Subcutaneous preadipocyte (primary cell): ENCODE data around the gene DGCR2. TPM values are rescaled to one million over a fixed set of nuclear protein-coding genes. Genes with fewer than 3 reads are reported as not detected.

Experiments
- small RNA-seq: library from RNA; depleted of rRNA; stranded (forward); fragments of <200 nt; gene quantifications from one replicate; pipeline ENCODE3, GENCODE V24; 2012
- total RNA-seq: library from RNA; depleted of rRNA; stranded (reverse); fragments of >200 nt; gene quantifications from 2 replicates; pipeline ENCODE4 v1.2.3, GENCODE V29; 2012

Gene DGCR2, protein sequence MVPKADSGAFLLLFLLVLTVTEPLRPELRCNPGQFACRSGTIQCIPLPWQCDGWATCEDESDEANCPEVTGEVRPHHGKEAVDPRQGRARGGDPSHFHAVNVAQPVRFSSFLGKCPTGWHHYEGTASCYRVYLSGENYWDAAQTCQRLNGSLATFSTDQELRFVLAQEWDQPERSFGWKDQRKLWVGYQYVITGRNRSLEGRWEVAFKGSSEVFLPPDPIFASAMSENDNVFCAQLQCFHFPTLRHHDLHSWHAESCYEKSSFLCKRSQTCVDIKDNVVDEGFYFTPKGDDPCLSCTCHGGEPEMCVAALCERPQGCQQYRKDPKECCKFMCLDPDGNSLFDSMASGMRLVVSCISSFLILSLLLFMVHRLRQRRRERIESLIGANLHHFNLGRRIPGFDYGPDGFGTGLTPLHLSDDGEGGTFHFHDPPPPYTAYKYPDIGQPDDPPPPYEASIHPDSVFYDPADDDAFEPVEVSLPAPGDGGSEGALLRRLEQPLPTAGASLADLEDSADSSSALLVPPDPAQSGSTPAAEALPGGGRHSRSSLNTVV
- 40.4 and 43.2 TPM in 2 replicates for total RNA-seq

DNA sequence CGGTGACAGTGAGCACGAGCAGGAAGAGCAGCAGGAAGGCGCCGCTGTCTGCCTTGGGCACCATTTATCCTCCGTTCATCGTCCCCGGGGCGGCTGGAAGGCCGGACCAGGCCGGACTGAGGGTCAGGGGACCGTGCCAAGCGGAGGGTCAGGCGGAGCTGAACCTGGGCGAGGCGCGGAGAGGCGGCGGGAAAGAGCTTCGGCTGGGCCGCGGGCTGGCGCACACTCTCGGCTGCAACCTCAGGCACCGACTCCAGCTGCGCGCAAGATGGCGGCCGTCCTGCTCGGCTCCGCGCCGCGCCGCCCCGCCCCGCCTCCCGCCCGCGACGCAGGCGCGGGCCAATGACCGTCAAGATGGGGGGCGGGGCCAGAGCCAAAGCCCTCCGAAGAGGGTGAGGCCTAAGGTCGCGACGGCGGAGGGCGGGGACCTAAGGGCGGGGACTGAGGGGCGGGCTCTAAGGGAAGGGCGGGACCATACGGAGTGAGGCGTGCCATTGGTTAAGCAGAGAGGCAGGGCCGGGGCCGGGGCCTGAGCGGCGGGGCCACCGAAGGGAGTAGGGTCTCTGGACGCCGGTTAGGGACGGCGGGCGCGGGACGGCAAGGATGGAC lies at the start of gene DGCR2:
Gene DGCR2 (minus strand): TSS at position 270 of the 609 bp plus-strand sequence. CDS start 206 bp downstream, at position 64.

DNA sequence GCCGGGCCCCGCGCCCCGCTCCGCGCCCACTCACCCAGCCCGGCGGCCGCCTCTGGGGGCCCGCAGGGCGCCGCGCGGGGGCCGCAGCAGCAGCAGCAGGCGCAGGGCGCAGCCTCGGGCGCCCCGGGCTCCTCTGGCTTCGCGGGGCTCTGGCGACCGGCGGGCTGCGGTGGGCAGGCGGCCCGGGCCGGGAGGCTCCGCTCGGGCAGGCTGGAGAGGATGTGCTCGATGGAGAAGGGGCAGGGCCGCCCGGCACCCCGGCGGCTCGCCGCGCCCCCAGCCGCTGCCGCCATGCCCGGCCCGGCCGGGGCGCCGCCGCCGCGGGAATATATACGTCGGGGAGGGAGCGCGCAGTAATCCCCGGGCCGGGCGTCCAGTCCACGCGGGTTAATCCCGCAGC lies 27.8 kb upstream of the DGCR2 start, which contains the start of gene GSC2:
Gene GSC2 (minus strand): TSS at position 302 of the 400 bp plus-strand sequence. CDS start 9 bp downstream, at position 293.

DNA sequence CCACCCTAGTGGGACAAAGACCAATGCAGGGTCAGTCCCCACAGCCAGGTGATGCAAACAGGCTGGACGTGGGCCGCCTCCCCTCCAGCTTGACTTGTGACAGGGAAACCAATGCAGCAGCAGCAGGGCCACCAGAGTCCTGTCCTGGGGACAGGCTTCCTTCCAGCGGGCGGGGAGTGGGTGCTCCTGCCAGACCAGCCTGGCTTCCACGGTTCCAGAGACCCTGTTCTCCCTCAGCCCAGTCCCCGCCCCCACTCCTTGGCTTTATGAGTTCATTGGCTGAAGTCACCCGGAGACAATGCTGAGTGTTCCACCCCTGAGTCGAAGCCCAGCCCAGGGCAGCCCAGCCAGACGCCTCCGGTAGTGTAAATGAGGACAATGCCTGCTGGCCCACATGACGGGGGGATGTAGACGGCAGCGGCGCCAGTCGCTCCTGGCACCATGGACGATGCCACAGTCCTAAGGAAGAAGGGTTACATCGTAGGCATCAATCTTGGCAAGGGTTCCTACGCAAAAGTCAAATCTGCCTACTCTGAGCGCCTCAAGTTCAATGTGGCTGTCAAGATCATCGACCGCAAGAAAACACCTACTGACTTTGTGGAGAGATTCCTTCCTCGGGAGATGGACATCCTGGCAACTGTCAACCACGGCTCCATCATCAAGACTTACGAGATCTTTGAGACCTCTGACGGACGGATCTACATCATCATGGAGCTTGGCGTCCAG lies 8.9 kb upstream of the DGCR2 start, which contains the start of gene TSSK2:
Gene TSSK2 (plus strand): TSS at position 350 of the 726 bp plus-strand sequence. CDS start 92 bp downstream, at position 442.

Small RNA genes lying within 50 kb of the gene (small RNA-seq; reads per million reads assigned to genes)
- gene RF00019, result not detected

Other genes starting within 250 kb of the DGCR2 start
- 0.59 and 1.8 TPM in 2 replicates for gene DGCR6, start 216.1 kb downstream of the DGCR2 start, total RNA-seq
- 0.20 and 0.37 TPM in 2 replicates for gene PRODH, start 186.1 kb downstream of the DGCR2 start, total RNA-seq
- not detected in 2 replicates for gene TSSK2, start 8.9 kb upstream of the DGCR2 start, total RNA-seq
- 15.8 and 16.5 TPM in 2 replicates for gene ESS2, start 22.2 kb upstream of the DGCR2 start, total RNA-seq
- not detected in 2 replicates for gene GSC2, start 27.9 kb upstream of the DGCR2 start, total RNA-seq
- 94.4 and 104 TPM in 2 replicates for gene SLC25A1, start 56.3 kb upstream of the DGCR2 start, total RNA-seq
- gene CLTCL1, start 169.3 kb upstream of the DGCR2 start, total RNA-seq, result 7.4 and 9.6 TPM in 2 replicates